HepG2 (cell line): Measurements from ENCODE around the gene VMO1. TPM values are rescaled to one million over a fixed set of nuclear protein-coding genes. Genes with fewer than 3 reads are reported as not detected.

Experiments
- ATAD3A ChIP-seq: sonication (generic); formaldehyde crosslinking; IDR thresholded peaks from 2 replicates; pipeline ENCODE4 v1.4.0; 2020; ENCODE audit warnings: missing genetic modification reagents
- DNMT1 ChIP-seq: sonication (generic); formaldehyde crosslinking; IDR thresholded peaks from 2 replicates; pipeline ENCODE4 v1.5.1; 2020; ENCODE audit warnings: mild to moderate bottlenecking, missing genetic modification reagents
- EHMT2 ChIP-seq: fragments of 200-600 bp; sonication (generic); IDR thresholded peaks from 2 replicates; pipeline ENCODE4 v1.7.0; 2017; ENCODE audit warnings: antibody characterized with exemption, low read depth, low read length, borderline replicate concordance
- FOXA3 ChIP-seq: IDR thresholded peaks from 2 replicates; pipeline ENCODE4 v1.6.1; 2016; ENCODE audit warnings: missing genetic modification reagents, missing compliant biosample characterization
- MLLT10 ChIP-seq: sonication (generic); formaldehyde crosslinking; IDR thresholded peaks from 2 replicates; pipeline ENCODE4 v1.4.0; 2020; ENCODE audit warnings: missing genetic modification reagents
- NCOA5 ChIP-seq: sonication (generic); formaldehyde crosslinking; IDR thresholded peaks from 2 replicates; pipeline ENCODE4 v1.4.0; 2020; ENCODE audit warnings: missing genetic modification reagents
- NR3C1 ChIP-seq: sonication (generic); formaldehyde crosslinking; IDR thresholded peaks from 2 replicates; pipeline ENCODE4 v1.4.0; 2020; ENCODE audit warnings: missing genetic modification reagents
- RFX3 ChIP-seq: IDR thresholded peaks from 2 replicates; pipeline ENCODE4 v1.6.1; 2016; ENCODE audit warnings: missing biosample characterization, missing genetic modification reagents
- STAG1 ChIP-seq: sonication (generic); formaldehyde crosslinking; IDR thresholded peaks from 2 replicates; pipeline ENCODE4 v1.4.0; 2020; ENCODE audit warnings: missing genetic modification reagents
- TBX2 ChIP-seq: sonication (generic); formaldehyde crosslinking; IDR thresholded peaks from 2 replicates; pipeline ENCODE4 v1.5.0; 2020; ENCODE audit warnings: missing genetic modification reagents, mild to moderate bottlenecking, borderline replicate concordance
- ZMYM2 ChIP-seq: sonication (generic); formaldehyde crosslinking; IDR thresholded peaks from 2 replicates; pipeline ENCODE4 v1.8.0; 2022; ENCODE audit warnings: mild to moderate bottlenecking, missing genetic modification reagents
- ZNF296 ChIP-seq: sonication (generic); formaldehyde crosslinking; conservative IDR thresholded peaks from 2 replicates; pipeline ENCODE4 v1.5.0; 2020; ENCODE audit warnings: mild to moderate bottlenecking, missing genetic modification reagents
- ZNF30 ChIP-seq: sonication (generic); formaldehyde crosslinking; IDR thresholded peaks from 2 replicates; pipeline ENCODE4 v1.5.0; 2020; ENCODE audit warnings: mild to moderate bottlenecking, missing genetic modification reagents
- ZNF329 ChIP-seq: sonication (generic); formaldehyde crosslinking; IDR thresholded peaks from 2 replicates; pipeline ENCODE4 v1.9.0; 2021; ENCODE audit warnings: low read depth, mild to moderate bottlenecking, missing genetic modification reagents
- ZNF337 ChIP-seq: sonication (generic); formaldehyde crosslinking; IDR thresholded peaks from 2 replicates; pipeline ENCODE4 v1.5.1; 2020; ENCODE audit warnings: missing genetic modification reagents, low read depth, mild to moderate bottlenecking, borderline replicate concordance
- ZNF788 ChIP-seq: sonication (generic); formaldehyde crosslinking; IDR thresholded peaks from 2 replicates; pipeline ENCODE4 v1.5.0; 2020; ENCODE audit warnings: mild to moderate bottlenecking, missing genetic modification reagents, borderline replicate concordance
- ZNF792 ChIP-seq: IDR thresholded peaks from 2 replicates; pipeline ENCODE4 v1.6.1; 2016
- ZNF879 ChIP-seq: sonication (generic); formaldehyde crosslinking; IDR thresholded peaks from 2 replicates; pipeline ENCODE4 v1.8.1; 2023; ENCODE audit warnings: missing genetic modification reagents
- polyA plus RNA-seq, 8 experiments: library from polyadenylated mRNA; depleted of rRNA in 3 of 8; stranded (reverse) in 7 of 8; unstranded in 1 of 8; fragments of >200 nt; fragmentation: Illumina TruSeq in 4 of 8; extraction: Trizol in 4 of 8; gene quantifications; 2 replicates each; pipeline versions ENCODE4 v1.2.1 to v1.2.3, GENCODE V29; 2011 to 2016; ENCODE audit warnings: low read depth in 4 of 8, missing spikeins in 1 of 8, mixed read lengths in 1 of 8; ENCODE audit not compliant: insufficient read depth in 1 of 8
- total RNA-seq, 5 experiments: library from RNA; depleted of rRNA; stranded (reverse); fragments of >200 nt; fragmentation: Illumina TruSeq; extraction: Trizol; gene quantifications; 2 replicates each; pipeline ENCODE4 v1.2.3, GENCODE V29; 2016; ENCODE audit warnings: low read depth in 1 of 5
- TF ChIP-seq, protein P1 (sequence below): IDR thresholded peaks from 2 replicates; pipeline ENCODE4 v1.6.1; 2016; ENCODE audit warnings: missing biosample characterization, missing genetic modification reagents, low read depth
- TF ChIP-seq, protein P2 (sequence below): sonication (generic); formaldehyde crosslinking; IDR thresholded peaks from 2 replicates; pipeline ENCODE4 v1.4.0; 2020; ENCODE audit warnings: mild to moderate bottlenecking, low read depth, missing genetic modification reagents
- TF ChIP-seq, protein P3 (sequence below): sonication (generic); formaldehyde crosslinking; IDR thresholded peaks from 2 replicates; pipeline ENCODE4 v1.4.0; 2020; ENCODE audit warnings: missing genetic modification reagents, mild to moderate bottlenecking, borderline replicate concordance
- TF ChIP-seq, protein P4 (sequence below): sonication (generic); formaldehyde crosslinking; IDR thresholded peaks from 2 replicates; pipeline ENCODE4 v1.4.0; 2020; ENCODE audit warnings: missing genetic modification reagents
- TF ChIP-seq, protein P5 (sequence below): sonication (generic); formaldehyde crosslinking; IDR thresholded peaks from 2 replicates; pipeline ENCODE4 v1.8.0; 2022; ENCODE audit warnings: missing genetic modification reagents, low read depth, mild to moderate bottlenecking, borderline replicate concordance
- TF ChIP-seq, protein P6 (sequence below): sonication (generic); formaldehyde crosslinking; IDR thresholded peaks from 2 replicates; pipeline ENCODE4 v1.4.0; 2020; ENCODE audit warnings: mild to moderate bottlenecking, missing genetic modification reagents, borderline replicate concordance

VMO1 gene
- total and polyA plus RNA-seq, 2 of the 13 experiments (the other 11 are each of a cell fraction or from before 2014, with no cell fraction given): not detected

DNA sequence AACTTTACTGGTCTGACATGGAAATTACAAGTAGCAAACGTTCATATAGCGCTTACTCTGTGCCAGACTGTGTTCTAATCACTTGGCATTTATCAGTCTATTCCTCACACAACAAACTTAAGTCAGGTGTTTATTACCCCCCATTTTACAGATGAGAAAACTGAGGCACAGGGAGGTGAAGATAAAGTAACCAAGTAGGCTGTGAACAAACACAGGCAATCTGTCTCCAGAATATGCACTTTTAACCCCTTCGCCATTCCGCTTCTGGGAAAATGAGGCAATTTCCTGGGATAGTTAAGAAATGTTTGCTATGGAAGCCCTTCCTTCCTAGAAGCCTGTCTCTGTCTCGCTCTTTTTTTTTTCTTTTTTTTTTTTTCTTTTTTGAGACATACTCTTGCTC is 34.2 kb downstream of the VMO1 start (continued):
- TF ChIP-seq DNMT1 (no peak), NR3C1 (no peak), STAG1 (CRISPR knock-in tag) (no peak), NCOA5 (CRISPR knock-in tag) (no peak), ZNF337 (no peak), ATAD3A (no peak), TBX2 (CRISPR knock-in tag) (0 out of 2 replicates have a peak, but pooled peaks have one; percentile 26), RFX3 (CRISPR knock-in tag) (no peak), ZNF296 (no peak), MLLT10 (no peak), ZNF788 (no peak), ZNF329 (CRISPR knock-in tag) (no peak), ZNF879 (no peak), EHMT2 (no peak), ZMYM2 (CRISPR knock-in tag) (peak; percentile 91), ZNF792 (CRISPR knock-in tag) (no peak), ZNF30 (CRISPR knock-in tag) (no peak), FOXA3 (peak; percentile 52; the same call in 1 of the 2 replicates)
- TF ChIP-seq, protein P1, sequence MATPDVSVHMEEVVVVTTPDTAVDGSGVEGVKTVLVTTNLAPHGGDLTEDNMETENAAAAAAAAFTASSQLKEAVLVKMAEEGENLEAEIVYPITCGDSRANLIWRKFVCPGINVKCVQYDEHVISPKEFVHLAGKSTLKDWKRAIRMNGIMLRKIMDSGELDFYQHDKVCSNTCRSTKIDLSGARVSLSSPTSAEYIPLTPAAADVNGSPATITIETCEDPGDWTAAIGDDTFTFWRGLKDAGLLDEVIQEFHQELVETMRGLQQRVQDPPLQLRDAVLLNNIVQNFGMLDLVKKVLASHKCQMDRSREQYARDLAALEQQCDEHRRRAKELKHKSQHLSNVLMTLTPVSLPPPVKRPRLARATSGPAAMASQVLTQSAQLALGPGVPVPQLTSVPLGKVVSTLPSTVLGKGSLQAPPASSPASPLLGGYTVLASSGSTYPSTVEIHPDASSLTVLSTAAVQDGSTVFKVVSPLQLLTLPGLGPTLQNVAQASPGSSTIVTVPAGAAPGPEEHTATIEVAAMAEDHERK (CRISPR knock-in tag): no peak
- TF ChIP-seq, protein P2, sequence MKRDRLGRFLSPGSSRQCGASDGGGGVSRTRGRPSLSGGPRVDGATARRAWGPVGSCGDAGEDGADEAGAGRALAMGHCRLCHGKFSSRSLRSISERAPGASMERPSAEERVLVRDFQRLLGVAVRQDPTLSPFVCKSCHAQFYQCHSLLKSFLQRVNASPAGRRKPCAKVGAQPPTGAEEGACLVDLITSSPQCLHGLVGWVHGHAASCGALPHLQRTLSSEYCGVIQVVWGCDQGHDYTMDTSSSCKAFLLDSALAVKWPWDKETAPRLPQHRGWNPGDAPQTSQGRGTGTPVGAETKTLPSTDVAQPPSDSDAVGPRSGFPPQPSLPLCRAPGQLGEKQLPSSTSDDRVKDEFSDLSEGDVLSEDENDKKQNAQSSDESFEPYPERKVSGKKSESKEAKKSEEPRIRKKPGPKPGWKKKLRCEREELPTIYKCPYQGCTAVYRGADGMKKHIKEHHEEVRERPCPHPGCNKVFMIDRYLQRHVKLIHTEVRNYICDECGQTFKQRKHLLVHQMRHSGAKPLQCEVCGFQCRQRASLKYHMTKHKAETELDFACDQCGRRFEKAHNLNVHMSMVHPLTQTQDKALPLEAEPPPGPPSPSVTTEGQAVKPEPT (CRISPR knock-in tag): no peak
- TF ChIP-seq, protein P3, sequence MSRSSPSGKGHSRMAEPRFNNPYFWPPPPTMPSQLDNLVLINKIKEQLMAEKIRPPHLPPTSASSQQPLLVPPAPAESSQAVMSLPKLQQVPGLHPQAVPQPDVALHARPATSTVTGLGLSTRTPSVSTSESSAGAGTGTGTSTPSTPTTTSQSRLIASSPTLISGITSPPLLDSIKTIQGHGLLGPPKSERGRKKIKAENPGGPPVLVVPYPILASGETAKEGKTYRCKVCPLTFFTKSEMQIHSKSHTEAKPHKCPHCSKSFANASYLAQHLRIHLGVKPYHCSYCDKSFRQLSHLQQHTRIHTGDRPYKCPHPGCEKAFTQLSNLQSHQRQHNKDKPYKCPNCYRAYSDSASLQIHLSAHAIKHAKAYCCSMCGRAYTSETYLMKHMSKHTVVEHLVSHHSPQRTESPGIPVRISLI (CRISPR knock-in tag): peak; percentile 82
- TF ChIP-seq, protein P4, sequence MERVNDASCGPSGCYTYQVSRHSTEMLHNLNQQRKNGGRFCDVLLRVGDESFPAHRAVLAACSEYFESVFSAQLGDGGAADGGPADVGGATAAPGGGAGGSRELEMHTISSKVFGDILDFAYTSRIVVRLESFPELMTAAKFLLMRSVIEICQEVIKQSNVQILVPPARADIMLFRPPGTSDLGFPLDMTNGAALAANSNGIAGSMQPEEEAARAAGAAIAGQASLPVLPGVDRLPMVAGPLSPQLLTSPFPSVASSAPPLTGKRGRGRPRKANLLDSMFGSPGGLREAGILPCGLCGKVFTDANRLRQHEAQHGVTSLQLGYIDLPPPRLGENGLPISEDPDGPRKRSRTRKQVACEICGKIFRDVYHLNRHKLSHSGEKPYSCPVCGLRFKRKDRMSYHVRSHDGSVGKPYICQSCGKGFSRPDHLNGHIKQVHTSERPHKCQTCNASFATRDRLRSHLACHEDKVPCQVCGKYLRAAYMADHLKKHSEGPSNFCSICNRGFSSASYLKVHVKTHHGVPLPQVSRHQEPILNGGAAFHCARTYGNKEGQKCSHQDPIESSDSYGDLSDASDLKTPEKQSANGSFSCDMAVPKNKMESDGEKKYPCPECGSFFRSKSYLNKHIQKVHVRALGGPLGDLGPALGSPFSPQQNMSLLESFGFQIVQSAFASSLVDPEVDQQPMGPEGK (CRISPR knock-in tag): no peak
- TF ChIP-seq, protein P5, sequence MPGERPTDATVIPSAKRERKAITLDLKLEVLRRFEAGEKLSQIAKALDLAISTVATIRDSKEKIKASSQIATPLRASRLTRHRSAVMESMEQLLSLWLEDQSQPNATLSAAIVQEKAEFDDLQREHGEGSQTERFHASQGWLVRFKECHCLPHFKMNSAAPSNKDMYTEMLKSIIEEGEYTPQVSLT: no peak
- TF ChIP-seq, protein P6, sequence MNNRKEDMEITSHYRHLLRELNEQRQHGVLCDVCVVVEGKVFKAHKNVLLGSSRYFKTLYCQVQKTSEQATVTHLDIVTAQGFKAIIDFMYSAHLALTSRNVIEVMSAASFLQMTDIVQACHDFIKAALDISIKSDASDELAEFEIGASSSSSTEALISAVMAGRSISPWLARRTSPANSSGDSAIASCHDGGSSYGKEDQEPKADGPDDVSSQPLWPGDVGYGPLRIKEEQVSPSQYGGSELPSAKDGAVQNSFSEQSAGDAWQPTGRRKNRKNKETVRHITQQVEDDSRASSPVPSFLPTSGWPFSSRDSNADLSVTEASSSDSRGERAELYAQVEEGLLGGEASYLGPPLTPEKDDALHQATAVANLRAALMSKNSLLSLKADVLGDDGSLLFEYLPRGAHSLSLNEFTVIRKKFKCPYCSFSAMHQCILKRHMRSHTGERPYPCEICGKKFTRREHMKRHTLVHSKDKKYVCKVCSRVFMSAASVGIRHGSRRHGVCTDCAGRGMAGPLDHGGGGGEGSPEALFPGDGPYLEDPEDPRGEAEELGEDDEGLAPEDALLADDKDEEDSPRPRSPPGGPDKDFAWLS (CRISPR knock-in tag): no peak
